NCI-H2196 treated with DMSO at 0.1 percent for 48 hours (cell line): ENCODE results near the gene DIDO1.
A peak's percentile ranks its signal among the peaks of the same experiment; 100 is the strongest.

Experiments
- DNase-seq: peaks from one replicate; lab custom pipeline; 2025; ENCODE audit not compliant: unreplicated experiment; lab: John Stamatoyannopoulos, UW

DIDO1 gene

DNA sequence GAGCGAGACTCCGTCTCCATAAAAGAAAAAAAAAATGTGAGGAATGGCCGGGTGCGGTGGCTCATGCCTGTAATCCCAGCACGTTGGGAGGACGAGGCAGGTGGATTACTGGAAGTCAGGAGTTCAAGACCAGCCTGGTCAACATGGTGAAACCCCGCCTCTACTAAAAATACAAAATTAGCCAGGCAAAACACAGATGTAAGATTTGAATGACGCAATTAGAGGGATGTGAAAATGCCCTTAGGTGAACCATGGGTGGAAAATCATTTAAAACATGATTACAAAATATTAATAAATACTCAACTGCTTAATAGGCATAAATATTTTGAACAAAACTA lies 88.5 kb downstream of the DIDO1 start:
- no peak for DNase-seq

- no peak for DNase-seq
Observed at GRCh38 chr20:62836967-62837490, 89.3 kb downstream of the DIDO1 start.

DNA sequence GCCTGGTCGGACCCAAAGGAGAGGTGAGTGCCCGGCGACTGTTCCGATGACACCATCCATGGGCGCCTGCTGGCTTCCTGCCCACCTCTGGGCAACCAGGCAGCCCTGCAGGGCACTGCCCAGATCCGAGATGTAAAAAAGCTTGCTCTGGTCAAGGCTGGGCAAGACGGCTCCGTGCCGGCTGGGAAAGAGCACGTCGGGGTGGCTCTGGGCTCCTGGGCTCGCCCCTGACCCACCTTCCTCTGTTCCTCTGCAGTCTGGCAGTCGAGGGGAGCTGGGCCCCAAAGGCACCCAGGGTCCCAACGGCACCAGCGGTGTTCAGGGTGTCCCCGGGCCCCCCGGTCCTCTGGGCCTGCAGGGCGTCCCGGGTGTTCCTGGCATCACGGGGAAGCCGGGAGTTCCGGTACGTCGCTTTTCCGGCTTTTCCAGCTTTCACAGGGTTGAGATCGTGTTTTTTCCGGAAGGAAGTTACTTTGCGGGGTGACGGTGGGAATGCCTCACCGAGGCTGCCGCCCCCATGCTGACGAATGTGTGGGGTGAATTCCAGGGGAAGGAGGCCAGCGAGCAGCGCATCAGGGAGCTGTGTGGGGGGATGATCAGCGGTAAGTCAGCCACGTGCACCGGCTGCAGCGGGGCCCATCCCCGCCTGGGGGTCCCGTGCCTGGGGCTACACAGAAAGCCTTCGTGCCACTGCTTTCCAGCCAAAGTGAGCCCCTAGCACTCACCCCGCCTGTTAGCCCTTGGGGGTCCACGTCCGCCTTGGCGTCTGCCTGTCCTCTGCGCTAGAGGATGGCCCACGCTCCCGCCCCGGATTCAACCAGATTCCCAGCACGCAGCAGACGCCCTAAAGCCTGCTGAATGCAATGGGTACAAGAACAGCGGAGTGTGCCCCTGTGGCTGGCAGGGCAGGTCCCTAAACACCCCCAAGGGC lies 90.1 kb downstream of the DIDO1 start:
- DNase-seq, result no peak

DNA sequence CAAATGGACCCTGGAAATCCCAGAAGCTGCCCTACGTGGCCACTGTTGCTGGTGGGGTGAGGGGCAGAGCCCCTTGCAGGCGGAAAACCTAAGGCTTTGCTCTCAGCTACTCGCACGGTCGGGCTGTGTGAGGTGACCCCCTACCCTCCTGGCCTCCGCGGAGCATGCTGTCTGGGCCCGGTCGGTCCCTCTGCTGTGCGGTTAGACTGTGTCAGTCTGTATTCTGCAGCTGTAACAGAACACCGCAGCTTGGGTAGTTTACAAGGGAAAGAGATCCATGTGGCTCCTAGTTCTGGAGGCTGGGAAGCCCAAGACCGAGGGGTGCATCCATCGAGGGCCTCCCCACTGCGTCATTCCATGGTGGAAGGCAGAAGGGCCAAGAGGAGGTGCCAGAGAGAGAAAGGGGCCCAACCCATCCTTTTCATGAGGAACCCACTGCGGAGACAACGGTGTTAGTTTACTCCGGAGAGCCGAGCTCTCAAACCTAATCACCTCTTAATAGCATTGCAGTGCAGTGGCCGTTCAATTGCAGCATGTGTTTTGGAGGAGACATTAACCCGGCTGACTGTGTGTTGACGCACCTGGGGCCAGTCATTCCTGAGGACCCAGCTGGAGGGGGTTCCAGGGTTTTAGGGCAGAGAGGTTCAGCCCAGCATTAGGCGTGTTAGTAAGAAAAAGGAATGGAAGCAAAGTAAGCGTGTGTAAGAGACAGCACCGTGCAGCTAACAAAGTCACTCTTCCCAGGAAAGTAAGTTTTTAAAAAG lies 91.2 kb downstream of the DIDO1 start:
- DNase-seq, result no peak

GRCh38 chr20:62832951-62833391 lies 93.3 kb downstream of the DIDO1 start:
- DNase-seq, result no peak

DNA sequence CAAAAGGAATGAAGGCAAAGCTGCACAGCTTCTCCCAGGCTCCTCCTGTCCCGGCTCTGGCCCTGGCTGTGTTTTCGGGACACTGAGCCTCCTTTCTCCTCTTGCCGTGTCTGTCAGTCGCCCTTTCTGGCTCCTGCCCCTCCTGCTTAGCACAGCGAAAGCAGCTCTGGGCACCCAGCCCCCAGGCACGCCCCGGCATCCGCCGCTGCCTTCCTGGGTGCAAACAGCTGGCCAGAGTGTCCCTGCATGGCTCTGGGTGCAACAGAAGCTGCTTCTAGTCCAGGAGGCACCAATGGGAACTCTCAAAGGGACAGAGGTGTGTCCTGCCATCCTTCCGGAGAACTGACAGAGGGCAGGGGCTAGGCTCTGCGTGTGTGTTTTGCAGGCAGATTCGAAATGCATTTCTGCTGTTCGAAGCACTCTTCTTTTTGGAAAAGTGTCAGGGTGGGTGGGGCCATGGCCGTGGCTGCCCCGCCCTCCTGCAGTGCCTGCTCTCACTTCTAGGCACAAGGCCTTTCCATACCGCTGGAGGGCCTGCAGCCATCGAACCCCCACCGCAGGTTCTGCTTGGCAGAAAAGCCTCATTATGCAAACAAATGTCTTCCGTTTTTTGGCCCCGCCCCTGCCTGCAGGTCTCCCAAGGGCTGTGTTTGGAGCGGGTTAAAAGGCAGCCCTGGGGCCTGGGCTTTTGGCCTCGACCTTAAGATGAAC lies 93.9 kb downstream of the DIDO1 start:
- peak; percentile 67 for DNase-seq

GRCh38 chr20:62831854-62832211 lies 94.5 kb downstream of the DIDO1 start:
- no peak for DNase-seq

GRCh38 chr20:62831361-62831788 lies 94.9 kb downstream of the DIDO1 start:
- DNase-seq, result no peak

- DNase-seq, result no peak
Observed at GRCh38 chr20:62830821-62831220, 95.5 kb downstream of the DIDO1 start.

DNA sequence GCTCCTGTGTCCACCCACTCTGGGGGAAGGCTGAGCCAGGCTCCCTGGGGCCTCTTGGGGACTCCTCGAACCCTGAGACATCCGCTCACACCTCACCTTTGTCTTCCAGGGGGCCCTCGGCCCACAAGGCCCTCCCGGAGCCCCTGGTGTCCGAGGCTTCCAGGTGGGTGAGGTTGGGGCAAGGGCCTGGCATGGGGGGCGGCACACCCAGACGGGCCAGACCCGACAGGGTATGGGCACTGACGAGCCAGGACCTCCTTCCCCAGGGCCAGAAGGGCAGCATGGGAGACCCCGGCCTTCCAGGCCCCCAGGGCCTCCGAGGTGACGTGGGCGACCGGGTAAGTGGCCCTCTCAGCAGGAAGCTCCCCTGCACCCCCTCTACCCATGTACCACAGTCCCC lies 96.1 kb downstream of the DIDO1 start:
- DNase-seq, result no peak

- no peak for DNase-seq
Observed at GRCh38 chr20:62829231-62830230, 96.8 kb downstream of the DIDO1 start.

DNA sequence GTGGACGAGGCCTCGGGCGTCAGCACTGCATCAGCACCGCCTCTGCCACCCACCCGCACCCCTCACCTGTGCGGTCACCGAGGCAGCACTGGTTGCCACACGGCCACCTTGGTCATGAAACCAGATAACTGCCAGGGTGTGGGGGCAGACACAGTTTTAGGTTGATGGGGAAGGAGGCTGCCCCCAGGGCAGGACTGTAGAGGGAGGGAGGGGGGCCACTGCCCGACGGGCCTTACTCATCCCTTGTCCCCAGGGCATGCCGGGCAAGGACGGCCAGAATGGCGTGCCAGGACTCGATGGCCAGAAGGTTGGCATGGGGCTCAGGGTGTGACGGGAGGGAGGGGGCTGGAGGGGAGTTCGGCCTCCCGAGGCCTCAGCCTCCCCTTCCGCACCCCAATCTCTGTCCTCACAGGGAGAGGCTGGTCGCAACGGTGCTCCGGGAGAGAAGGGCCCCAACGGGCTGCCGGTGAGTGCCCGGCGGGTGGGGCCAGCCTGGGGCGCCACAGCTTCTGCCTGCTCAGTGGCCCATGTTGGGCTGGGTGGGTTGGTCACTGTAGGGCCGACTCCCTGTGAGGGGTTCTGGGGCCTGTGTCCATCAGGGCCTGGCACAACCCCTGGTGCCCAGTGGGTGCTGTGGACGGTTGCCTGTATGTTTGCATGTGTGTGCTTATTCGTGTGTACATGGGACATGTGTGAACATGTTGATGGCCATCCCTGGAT lies 97.6 kb downstream of the DIDO1 start:
- no peak for DNase-seq

DNA sequence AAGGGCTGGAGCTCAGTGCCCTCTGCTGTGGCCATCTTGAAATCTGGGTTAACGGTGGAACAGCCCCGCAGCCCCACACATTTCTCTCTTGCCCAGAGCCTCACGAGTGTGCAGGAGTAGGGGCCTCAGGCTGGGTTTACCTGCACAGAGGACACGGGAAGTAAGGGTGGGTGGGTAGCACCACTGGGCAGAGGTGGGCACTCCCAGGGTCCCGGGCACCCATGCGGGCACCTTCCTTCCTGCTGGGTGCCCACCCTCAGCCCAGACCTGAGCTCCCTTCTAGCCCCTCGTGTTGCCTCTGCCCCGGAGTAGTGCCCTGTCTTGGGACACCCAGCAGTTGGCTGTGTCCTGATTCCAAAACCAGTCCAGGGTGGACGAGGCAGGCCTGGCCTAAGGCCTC lies 98.3 kb downstream of the DIDO1 start:
- no peak for DNase-seq
